HT-29 (cell line): ENCODE data around the gene SYNJ2. TPM values are rescaled to one million over a fixed set of nuclear protein-coding genes. Genes with fewer than 3 reads are reported as not detected.
A peak's percentile ranks its signal among the peaks of the same experiment; 100 is the strongest.

Source experiments
- DNase-seq: peaks from one replicate; pipeline ENCODE4 v3.0.0-alpha.2; 2015; ENCODE audit warnings: low spot score
- total RNA-seq: library from RNA; depleted of rRNA; stranded (reverse); fragments of >200 nt; shearing (Covaris generic); gene quantifications from 2 replicates; pipeline ENCODE4 v1.2.3, GENCODE V29; 2014

SYNJ2 gene
- total RNA-seq, 1 experiment from 2014 or later: 27.5 TPM

- no peak for DNase-seq
Measured at GRCh38 chr6:158010591-158011477, 29.2 kb downstream of the SYNJ2 start.

GRCh38 chr6:158011478-158011920 lies 29.8 kb downstream of the SYNJ2 start:
- DNase-seq: peak; percentile 38

- peak; percentile 35 for DNase-seq
Measured at GRCh38 chr6:158011980-158012566, 30.4 kb downstream of the SYNJ2 start.

GRCh38 chr6:158013904-158014504 lies 32.3 kb downstream of the SYNJ2 start:
- DNase-seq: no peak

- no peak for DNase-seq
Measured at GRCh38 chr6:158014505-158015187, 33.0 kb downstream of the SYNJ2 start.

- DNase-seq: no peak
Measured at GRCh38 chr6:158015188-158015506, 33.5 kb downstream of the SYNJ2 start.

- no peak for DNase-seq
Measured at GRCh38 chr6:158016571-158017383, 35.1 kb downstream of the SYNJ2 start.

- DNase-seq: no peak
Measured at GRCh38 chr6:158017621-158018040, 36.0 kb downstream of the SYNJ2 start.

GRCh38 chr6:158018041-158018771 lies 36.5 kb downstream of the SYNJ2 start:
- DNase-seq: no peak

- DNase-seq: no peak
Measured at GRCh38 chr6:158018851-158019361, 37.2 kb downstream of the SYNJ2 start.

GRCh38 chr6:158019416-158019815 lies 37.8 kb downstream of the SYNJ2 start:
- DNase-seq: no peak

GRCh38 chr6:158020272-158020711 lies 38.6 kb downstream of the SYNJ2 start:
- no peak for DNase-seq

- DNase-seq: no peak
Measured at GRCh38 chr6:158020811-158021210, 39.1 kb downstream of the SYNJ2 start.

GRCh38 chr6:158021376-158021775 lies 39.7 kb downstream of the SYNJ2 start:
- no peak for DNase-seq

- no peak for DNase-seq
Measured at GRCh38 chr6:158021814-158022748, 40.4 kb downstream of the SYNJ2 start.

- no peak for DNase-seq
Measured at GRCh38 chr6:158022749-158023596, 41.3 kb downstream of the SYNJ2 start.

- DNase-seq: no peak
Measured at GRCh38 chr6:158023597-158023939, 41.9 kb downstream of the SYNJ2 start.
